PC-9 (cell line): ENCODE data around the gene GLI1.
"Not testable (repeated sequence)": the region's sequence is repeated elsewhere in the genome, so short reads cannot be mapped to it uniquely, and the experiment has no call there.

Experiments
- EZH2 ChIP-seq: fragments of 200-600 bp; sonication (generic); IDR thresholded peaks from 2 replicates; pipeline ENCODE4 v1.8.0; 2017; ENCODE audit warnings: antibody characterized with exemption, low read depth
- TF ChIP-seq, protein P1 (sequence below): fragments of 200-600 bp; sonication (generic); conservative IDR thresholded peaks from 2 replicates; pipeline ENCODE4 v1.6.1; 2017; ENCODE audit warnings: mixed run types, antibody characterized with exemption, mild to moderate bottlenecking, moderate library complexity

DNA sequence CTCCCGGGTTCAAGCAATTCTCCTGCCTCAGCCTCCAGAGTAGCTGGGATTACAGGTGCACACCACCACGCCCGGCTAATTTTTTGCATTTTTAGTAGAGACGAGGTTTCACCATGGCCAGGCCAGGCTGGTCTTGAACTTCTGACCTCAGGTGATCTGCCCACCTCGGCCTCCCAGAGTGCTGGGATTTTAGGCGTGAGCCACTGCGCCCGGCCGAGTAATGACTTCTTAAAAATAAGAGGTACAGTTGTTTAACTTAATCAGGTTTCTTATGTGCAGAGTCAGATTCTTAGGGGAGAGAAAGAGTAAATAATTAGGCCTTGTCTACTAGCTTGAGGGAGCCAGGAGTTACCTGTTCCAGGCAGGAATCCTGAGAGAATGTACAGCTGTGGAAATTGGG is 54.7 kb downstream of the GLI1 start:
- TF ChIP-seq, protein P1, sequence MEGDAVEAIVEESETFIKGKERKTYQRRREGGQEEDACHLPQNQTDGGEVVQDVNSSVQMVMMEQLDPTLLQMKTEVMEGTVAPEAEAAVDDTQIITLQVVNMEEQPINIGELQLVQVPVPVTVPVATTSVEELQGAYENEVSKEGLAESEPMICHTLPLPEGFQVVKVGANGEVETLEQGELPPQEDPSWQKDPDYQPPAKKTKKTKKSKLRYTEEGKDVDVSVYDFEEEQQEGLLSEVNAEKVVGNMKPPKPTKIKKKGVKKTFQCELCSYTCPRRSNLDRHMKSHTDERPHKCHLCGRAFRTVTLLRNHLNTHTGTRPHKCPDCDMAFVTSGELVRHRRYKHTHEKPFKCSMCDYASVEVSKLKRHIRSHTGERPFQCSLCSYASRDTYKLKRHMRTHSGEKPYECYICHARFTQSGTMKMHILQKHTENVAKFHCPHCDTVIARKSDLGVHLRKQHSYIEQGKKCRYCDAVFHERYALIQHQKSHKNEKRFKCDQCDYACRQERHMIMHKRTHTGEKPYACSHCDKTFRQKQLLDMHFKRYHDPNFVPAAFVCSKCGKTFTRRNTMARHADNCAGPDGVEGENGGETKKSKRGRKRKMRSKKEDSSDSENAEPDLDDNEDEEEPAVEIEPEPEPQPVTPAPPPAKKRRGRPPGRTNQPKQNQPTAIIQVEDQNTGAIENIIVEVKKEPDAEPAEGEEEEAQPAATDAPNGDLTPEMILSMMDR: not testable (repeated sequence)
- TF ChIP-seq EZH2: not testable (repeated sequence)
